ENCODE measurements around the gene STRA8.

- TF ChIP-seq CTCF (IDR thresholded peaks at IDR 0.05; ENCODE audit: low read length) (peak; percentile 97), EZH2 (IDR thresholded peaks at IDR 0.05; ENCODE audit: borderline replicate concordance, low read length) (no peak)
These were observed 41.0 kb downstream of the STRA8 start for GRCh38 chr7:135274495-135275268.

Data from OCI-LY1 (cell line).